ENCODE results near the gene FBXW8.

Gene FBXW8, protein sequence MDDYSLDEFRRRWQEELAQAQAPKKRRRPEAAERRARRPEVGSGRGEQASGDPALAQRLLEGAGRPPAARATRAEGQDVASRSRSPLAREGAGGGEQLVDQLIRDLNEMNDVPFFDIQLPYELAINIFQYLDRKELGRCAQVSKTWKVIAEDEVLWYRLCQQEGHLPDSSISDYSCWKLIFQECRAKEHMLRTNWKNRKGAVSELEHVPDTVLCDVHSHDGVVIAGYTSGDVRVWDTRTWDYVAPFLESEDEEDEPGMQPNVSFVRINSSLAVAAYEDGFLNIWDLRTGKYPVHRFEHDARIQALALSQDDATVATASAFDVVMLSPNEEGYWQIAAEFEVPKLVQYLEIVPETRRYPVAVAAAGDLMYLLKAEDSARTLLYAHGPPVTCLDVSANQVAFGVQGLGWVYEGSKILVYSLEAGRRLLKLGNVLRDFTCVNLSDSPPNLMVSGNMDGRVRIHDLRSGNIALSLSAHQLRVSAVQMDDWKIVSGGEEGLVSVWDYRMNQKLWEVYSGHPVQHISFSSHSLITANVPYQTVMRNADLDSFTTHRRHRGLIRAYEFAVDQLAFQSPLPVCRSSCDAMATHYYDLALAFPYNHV

DNA sequence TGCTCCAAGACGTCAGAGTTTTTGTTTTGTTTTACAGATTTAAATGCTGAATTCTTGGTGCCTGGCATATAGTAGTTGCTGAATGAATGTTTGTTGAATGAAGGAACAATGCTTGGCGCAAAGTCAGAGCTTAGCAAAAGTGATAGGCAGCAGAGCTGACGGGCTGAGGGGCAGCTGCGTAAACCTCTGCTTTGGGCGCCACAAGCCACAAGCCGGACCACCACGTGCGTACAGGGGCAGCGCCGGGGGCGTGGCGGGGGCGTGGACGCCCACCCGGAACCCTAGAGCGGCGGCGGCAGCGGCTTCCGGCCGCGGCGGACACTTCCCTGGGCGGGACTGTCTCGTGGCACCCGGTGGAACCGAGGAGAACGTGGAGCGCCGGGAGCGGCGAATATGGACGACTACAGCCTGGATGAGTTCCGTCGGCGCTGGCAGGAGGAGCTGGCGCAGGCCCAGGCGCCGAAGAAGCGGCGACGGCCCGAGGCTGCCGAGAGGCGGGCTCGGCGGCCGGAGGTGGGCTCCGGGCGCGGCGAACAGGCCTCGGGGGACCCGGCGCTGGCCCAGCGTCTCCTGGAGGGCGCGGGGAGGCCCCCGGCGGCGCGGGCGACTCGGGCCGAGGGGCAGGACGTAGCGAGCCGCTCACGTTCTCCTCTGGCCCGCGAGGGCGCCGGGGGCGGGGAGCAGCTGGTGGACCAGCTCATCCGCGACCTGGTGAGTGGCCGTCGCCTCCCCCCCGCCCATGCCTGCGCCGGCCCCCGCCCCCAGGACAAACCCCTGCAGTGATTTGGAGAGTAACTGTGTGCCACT is at the start of gene FBXW8:
FBXW8 (plus strand) TSS at position 306 of the 807 bp plus-strand sequence; CDS start at position 394, 88 bp downstream.
- peak; percentile 29 to 44 for DNase-seq (ENCODE audit: low read depth in 2 of 2)

DNA sequence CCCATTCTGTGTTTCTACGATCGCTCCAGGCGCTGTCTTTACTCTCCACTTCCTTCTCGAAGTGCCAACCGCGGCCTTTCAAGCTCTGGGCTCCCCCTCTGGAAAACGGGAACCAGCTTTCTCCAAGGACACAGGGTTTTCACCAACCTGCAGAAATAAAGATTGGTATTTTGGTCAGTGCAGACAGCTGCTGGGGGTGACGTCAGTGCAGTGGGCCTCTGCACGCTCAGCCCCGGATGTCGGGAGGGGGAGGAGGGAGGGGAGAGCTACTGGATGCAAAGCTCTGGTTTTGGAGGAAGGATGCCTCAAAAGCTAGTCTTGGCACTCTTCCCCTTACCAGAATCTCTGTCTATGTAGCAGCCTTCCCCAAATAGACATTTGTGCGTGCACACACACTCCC is 49.4 kb upstream of the FBXW8 start:
- no peak for DNase-seq (ENCODE audit: low read depth in 2 of 2)

DNA sequence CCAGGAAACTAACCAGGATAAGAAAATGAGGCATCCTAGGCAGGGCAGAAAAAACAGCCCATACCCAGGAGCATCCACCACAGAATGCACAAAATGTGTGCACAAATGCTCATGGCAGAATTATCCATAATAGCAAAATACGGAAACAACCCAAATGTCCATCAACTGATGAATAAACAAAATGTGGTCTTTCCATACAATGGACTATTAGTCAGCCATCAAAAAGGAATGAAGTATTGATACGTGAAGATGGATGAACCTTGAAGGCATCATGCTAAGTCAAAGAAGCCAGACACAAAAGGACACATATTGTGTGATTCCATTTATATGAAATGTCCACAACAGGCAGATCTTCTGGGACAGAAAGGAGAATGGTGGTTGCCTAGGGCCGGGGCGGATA is 48.6 kb upstream of the FBXW8 start:
- no peak for DNase-seq (ENCODE audit: low read depth in 2 of 2)

DNA sequence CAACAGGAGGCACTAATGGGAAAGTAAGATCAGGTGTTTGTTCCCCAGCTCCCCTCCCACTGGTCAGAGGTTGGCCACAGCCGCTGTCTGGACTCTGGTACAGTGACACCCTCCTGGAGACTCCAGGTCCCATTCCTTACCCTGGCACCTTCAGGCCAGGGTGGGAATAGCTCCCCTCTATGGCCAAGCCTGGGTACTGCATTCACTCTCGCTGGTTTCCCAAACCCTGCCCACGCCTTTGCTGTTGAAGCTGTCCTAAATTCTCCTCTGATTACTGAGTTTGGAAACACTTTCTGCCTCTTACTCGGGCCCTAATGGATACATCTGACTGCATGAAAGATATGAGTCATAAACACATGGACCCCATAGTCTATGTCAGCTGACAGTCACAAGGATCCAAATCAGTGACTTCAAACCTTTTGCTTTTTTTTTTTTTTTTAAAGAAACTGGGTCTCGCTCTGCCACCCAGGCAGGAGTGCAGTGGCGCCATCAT is 47.4 kb upstream of the FBXW8 start:
- no peak for DNase-seq (ENCODE audit: low read depth in 2 of 2)

DNA sequence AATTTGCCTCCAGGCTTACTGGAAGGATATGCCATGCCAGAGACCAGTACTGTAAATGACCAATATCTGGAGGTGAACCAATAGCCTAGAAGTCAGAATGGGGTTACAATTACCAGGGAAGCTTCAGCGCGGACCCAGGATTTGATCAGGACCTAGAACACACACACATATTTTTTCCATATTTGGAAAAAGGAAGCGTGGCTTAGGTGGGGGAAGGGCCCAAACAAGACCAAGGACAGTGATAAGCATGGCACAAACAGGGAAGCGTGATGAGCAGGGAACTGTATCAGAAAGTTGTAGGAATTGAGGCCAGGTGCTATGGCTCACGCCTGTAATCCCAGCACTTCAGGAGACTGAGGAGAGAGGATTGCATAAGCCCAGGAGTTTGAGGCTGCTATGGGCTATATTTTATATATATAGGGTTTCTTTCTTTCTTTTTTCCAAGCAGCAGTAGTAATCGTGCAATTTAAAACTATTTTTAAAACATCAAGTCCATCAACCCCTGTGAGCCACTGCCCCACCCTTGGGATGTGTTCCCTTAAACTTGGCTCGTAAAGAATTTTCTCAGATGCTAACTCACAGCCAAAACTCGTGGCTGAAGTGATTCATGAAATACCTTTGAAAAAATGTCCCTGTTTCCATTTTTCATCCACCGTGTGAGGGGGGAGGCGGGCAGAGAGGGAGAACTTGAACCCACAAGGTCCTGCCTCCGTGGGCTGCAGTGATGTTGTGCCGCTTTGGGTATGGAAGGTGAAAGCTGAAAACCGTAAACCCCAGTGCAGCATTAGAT is 46.2 kb upstream of the FBXW8 start:
- no peak for DNase-seq (ENCODE audit: low read depth in 2 of 2)

DNA sequence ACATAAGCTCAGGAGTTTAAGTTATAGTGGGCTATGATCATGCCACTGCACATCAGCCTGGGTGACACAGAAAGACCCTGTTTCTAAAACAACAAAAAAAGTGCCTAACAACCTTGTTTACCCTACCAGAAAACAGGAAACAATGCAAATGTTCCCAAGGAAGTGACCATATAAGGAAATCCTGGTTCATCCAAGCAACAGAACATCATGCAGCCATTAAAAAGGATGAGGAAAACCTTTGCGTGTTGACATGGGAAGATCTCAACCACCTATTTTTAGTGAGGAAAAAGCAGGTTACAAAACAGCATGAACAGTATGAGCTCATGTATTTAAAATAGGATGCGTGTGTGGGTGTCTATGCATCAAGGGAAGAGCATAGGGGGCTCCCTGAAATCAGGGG is 43.2 kb upstream of the FBXW8 start:
- no peak for DNase-seq (ENCODE audit: low read depth in 2 of 2)

DNA sequence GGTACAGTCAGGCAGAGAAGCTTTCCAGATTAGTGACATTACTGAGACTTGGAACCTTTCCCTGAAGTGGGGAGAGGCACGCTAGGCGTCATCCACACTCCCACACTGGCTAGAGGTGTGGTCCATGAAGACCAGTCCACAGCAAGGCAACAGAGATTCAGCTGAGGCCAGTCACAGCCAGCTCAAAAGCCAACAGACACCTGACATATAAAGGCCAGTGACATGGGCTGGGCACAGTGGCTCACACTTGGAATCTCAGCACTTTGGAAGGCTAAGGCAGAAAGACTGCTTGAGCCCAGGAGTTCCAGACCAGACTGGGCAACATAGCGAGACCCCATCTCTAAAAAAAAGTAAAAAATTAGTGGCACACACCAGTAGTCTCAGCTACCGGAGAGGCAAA is 40.4 kb upstream of the FBXW8 start:
- DNase-seq (ENCODE audit: low read depth in 2 of 2): no peak

DNA sequence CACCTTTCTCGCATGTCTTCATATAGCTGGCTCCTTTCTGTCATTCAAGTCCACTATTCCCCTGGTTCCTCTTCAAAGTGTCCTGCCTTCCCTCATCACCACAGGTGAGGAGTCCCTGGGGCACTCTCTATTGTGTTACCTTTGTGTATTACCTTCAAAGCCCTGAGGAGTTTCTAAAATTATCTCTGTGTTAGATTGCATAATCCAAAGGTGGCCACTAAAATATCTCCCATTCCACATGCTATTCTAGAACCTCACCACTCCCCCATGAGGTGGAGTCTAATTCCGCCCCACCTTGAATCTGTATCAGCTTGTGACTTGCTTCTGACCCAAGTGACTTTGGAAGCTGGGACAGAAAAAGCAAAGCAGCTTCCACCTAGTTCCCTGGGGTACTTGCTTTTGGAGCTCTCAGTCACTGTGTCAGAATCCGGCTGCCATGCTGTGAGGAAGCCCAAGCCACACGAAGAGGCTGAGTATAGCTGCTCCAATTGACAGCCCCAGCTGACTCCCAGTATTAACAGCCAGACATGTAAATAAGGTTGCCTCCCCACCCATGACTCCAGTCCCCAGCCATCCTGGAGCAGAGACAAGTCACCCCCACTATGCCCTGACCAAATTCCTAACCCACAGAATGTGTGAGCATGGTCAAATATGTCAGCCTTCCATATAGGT is 36.3 kb upstream of the FBXW8 start:
- no peak for DNase-seq (ENCODE audit: low read depth in 2 of 2)

DNA sequence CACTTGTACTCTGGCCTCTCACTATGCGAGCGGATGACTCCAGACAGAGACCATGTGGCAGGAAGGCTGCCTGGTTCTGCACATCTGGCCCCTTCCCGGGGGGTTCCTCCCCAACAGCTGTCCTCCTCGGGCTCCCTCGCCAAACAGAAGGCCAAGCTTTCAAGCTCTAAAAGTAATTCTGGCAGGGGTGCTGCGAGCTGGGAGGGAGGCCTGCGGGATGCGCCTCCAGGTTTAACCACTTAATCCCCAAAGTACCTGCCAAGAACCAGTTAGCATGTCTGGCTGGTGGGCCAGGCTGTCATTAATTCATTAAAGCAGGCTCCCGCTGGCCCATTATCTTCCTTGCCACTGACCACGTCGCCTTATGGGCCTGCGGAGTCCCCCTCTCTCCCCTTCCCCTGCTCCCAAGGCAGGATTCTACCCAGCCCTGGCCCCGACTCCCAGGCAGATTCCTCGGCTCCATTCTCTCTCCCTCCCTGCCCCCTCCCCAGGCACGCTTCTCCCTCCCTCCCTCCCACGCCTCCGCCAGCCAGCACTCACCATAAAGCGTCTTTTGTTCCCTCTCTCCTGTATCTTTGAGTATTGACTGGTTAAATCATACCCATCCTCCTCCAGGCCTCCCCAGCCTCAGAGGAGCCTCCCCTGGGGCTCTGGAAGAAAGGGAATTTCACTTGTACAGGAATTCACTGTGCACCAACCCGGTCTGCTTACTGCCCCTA is 34.4 kb upstream of the FBXW8 start:
- no peak for DNase-seq (ENCODE audit: low read depth in 2 of 2)

DNA sequence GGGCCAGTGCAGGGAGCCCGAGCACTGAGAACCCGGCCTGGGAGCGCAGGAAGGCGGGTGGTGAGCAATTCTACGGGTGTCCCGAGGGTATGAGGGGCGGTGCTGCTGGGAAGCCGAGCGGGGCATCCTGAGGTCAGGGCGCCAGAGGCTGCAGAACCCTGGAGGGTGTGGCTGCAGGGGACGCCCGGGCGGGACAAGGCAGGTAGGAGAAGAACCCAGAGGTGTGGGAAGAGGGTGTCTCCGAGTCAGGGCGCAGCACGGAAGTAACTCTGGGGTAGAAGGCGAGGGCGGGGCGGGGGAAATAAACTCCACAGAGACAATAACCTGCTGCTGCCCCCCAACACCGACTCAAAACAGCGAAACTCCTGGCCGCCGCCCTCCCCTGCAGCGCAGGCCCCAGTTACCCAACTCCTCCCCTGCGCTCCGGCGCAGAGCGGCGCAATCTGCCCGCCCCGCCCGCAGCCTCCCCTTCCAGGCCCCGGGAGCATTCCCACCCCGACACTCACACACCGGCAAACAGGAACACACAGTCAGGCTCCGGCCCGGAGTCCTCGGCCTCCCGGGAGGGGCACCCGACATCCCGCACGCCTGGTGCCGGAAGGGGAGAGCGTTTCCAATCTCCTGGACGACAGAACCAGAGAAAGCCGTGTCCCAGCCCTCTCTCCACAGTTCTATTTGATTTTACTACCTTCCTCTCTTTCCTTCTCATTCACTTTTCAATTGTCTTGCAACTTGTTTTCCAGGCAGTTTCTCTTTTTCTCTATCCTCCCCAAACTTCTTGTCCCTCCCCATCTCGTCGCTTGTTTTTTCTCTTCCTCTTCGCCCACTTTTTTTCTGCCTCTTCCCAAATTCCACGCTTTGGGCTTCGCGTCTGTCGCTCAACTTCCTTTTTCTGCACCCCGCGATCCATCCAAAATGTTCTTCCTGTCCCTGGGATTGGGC is 31.9 kb upstream of the FBXW8 start:
- DNase-seq (ENCODE audit: low read depth in 2 of 2): no peak

DNA sequence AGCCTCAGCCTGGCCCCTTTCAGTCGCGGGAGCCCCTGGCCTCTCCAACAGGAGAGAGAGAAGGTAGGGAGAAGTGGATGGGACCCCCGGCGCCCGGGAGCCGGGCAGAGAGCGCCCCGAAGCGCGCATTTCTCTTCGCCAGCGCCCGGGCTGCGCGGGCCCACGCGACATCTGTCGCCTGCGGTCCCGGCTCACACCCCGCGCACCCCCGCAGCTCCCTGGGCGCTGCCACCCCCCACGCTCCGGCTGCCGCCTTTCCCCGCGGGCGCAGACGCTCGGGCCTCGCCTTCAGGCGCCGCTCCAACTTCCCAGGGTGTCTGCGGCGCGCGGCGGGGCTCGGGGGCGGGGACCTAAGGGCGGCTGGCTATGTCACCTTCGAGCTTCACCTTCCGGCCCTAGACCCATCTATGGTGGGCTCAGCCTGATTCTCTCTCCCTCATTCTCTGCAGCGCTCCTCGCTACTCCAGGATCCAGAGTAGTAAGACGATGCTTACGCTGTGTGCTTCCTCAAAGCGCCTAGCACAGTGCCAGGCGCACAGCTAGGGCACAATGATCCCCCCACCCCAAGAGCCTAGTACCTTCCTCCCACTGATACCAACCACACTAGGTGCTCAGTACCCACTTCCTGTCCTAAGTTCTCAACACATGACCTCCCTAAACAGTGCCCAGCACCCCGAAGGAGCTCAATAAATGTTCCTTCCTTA is 31.1 kb upstream of the FBXW8 start:
- no peak for DNase-seq (ENCODE audit: low read depth in 2 of 2)

DNA sequence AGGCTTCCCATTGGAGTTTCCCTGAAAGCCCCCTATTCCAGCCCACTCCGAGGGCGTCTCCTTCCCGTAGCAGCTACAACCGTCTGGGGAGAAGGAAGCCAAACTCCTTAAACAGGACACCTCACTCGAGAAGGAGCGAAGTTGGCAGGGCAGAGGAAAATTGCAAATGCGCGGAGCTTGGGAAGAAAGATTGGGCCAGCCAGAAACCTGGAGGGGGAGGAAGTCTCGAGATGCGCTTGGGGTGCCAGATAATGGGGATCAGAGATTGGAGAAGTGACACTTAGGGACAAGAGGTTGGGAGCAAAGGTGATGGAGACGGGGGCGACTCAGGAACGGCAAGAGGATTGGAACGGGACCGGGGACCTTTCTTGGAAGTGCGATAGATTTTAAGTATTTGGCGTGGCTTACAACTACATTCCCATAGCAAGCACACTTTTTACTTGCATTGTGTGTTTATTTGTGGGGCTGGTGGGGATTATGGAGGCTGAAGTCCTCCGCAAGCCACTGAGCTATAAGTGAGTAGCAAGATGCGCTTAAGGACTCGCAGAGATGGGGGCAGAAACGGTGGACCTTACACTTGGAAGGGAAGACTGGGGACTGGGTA is 30.4 kb upstream of the FBXW8 start:
- DNase-seq (ENCODE audit: low read depth in 2 of 2): no peak

DNA sequence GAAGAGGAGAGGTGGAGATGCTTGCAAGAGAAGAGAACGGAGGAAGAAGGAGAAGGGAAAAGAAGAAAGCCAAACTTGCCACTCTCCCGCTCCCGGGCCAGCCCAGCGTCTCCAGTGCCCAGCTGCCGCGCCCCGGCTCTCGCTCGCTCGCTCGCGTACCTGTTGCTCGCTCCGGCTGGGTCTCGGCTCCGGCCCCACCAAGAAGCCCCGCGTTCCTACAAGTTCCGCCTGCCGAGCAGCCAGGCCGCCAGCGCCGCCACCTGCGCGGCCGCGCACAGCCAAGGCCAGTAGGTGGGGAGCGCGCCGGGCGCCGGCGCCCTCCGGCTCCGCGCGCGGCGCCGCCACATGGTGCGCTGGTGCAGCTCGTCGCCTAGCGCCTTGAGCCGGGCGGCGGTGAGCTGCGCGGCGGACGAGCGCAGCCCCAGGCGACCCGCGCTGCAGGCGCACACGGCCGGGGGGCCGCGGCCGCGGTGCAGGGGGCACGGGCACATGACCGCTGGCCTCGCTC is 29.9 kb upstream of the FBXW8 start:
- DNase-seq (ENCODE audit: low read depth in 2 of 2): peak in 1 of 2 donors; percentile 9

DNA sequence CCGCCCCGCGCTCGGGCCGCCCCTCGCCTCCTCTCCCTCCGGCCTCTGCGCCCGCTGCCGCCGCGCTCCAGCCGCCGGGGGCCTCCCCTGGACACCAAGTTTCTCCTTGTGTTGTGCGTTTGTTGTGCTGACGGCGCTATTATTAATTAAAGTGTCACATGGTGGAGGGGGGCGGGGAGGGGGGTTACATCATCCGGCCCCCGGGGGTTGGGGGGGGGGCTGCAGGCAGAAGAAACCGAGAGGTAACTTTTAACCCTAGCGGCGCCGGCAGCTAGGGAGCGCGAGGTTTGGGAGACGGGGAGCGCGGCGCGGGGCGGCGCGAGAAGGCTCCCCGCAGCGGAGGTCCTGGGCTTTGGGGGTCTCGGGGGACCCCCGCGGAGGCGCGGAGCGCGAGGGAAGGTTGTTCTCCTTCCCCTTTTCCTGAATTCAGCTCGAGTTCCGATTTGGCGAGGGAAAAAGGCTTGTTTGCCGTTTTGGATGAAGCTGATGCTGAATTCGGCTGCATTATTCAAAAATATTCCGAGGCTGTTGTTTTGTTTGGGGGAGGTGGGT is 29.3 kb upstream of the FBXW8 start, which contains the start of gene HRK:
HRK (minus strand) TSS at position 117 of the 552 bp plus-strand sequence. CDS start 134 bp downstream, outside the sequence.
- no peak for DNase-seq (ENCODE audit: low read depth in 2 of 2)

DNA sequence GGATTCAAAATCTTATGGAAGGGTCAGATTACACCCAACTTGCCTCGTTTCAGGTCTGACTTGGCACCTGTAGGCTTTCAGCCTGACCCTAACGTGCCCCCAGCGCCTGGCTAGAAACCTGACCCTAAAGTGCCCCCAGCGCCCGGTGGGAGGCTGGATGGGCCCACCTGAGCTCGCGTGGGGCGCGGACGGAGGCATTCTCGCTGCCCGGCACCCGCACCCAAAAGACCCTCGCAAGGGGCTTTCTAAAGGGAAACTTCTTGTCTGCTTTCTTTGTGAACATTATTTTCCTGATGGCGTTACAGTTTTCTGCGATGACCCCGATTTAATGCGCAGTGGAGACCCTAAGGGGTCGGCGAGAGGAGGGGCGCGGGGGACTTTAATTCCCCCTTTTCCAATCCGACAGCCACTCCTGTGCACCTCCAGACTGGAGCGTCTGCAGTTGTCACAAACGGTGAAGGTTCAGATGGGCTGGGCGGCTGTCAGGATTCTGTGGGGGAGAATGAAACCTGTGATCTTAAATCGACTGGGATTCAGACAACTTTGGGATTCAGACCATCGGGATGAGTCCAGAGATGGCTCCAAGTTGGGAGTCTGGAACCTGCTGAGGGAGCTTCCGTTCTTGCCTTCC is 28.8 kb upstream of the FBXW8 start:
- DNase-seq (ENCODE audit: low read depth in 2 of 2): no peak

DNA sequence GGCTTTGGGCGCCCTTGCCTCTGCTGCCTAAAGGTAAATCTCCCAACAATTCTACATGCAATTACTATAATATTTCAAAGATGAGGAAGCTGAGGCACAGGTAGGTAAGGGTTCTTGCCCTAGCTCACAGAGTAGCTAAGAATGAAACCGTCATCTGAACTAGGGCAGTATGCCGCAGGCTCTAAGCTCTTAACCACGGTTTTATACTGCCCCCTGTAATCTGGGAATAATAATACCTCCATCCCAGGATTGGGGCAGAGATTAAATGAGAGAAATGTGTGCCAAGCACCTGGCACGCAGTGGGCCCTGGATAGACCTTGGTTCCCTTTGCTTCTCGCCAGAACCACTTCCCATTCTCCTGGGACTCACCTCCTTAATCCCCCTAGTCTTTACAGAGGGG is 28.0 kb upstream of the FBXW8 start:
- no peak for DNase-seq (ENCODE audit: low read depth in 2 of 2)

DNA sequence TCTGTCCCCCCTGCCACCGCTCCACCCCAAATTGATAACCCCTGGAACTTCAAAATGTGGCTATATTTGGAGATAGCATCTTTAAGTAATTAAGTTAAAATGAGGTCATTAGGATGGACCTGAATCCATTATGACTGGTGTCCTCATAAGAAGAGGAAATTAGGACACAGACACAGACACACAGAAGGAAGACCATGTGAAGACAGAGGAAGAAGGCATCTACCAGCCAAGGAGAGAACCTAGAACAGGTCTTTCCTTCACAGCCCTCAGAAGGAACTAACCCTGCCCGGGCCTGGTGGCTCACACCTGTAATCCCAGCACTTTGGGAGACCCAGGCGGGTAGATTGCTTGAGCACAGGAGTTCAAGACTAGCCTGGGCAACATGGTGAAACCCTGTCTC is 25.9 kb upstream of the FBXW8 start:
- no peak for DNase-seq (ENCODE audit: low read depth in 2 of 2)
